ENCODE results near the gene TSPAN9. TPM values are rescaled to one million over a fixed set of nuclear protein-coding genes. Genes with fewer than 3 reads are reported as not detected.

The TSPAN9 gene
- total and polyA plus RNA-seq, 2 experiments from 2014 or later: 6.0 to 31.5 TPM

- Histone ChIP-seq H3K4me1 (ENCODE audit: insufficient read depth) (peaks cover 14% of the 10 kb centered on the region; the same call in 1 of the 2 replicates), H4K20me1 (replicated peaks; ENCODE audit: insufficient read depth) (no peaks in the 10 kb centered on the region), H3K27ac (ENCODE audit: low read depth) (no peak overlapping the region), H2AFZ (no peak overlapping the region), H3K4me2 (no peak overlapping the region), H3K27me3 (ENCODE audit: insufficient read depth) (no peaks in the 10 kb centered on the region), H3K9me2 (ENCODE audit: insufficient read depth) (no peaks in the 10 kb centered on the region), H3K4me3 (no peak overlapping the region), H3K36me3 (ENCODE audit: insufficient read depth) (no peaks in the 10 kb centered on the region), H3K79me2 (replicated peaks; ENCODE audit: insufficient read depth) (no peaks in the 10 kb centered on the region), H3F3A (replicated peaks; ENCODE audit: low read depth) (no peaks in the 10 kb centered on the region)
- no peak overlapping the region for H3K4me3 Mint-ChIP-seq
- H3K27ac Mint-ChIP-seq: no peak overlapping the region
- ATAC-seq: no peak
- H3K4me1 Mint-ChIP-seq: peaks cover 25% of the 10 kb centered on the region
- H3K27me3 Mint-ChIP-seq (ENCODE audit: insufficient read depth, low read depth, poor library complexity): peaks cover 13% of the 10 kb centered on the region
- H3K9me3 Mint-ChIP-seq: no peaks in the 10 kb centered on the region
- no peaks in the 10 kb centered on the region for H3K36me3 Mint-ChIP-seq (ENCODE audit: low read depth)
- no peak for DNase-seq (ENCODE audit: low spot score)
- TF ChIP-seq EZH2phosphoT487 (IDR thresholded peaks at IDR 0.05; ENCODE audit: unreplicated experiment) (no peak), POLR2AphosphoS5 (IDR thresholded peaks at IDR 0.05; ENCODE audit: low read depth) (no peak), CTCF (conservative IDR thresholded peaks at IDR 0.05; ENCODE audit: low read depth in 2 of 2) (no peak)
Measured at GRCh38 chr12:3285570-3285969, 208.4 kb downstream of the TSPAN9 start.

DNA sequence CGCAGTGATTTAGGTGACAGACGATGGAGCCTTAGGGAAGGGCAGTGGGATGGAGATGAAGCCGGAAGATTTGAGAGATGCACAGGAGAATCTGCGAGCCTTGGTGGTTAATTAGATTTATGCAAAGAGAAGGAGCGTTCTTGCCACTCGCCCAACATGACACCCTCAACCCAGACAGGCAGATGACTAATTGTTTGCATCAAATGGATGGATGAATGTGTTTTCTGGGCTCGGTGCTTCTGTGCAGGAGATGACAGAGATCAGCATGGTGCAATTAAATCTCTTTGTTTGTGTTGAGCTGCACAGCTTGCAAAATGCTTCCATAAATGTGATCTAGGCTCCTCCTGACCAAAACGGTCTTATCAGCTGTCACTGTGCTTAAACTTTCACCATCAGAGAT, 211.5 kb downstream of the TSPAN9 start:
- Histone ChIP-seq H3K27me3 (ENCODE audit: insufficient read depth) (no peaks in the 10 kb centered on the region), H3K4me2 (no peak overlapping the region), H3K4me1 (ENCODE audit: insufficient read depth) (peaks cover 4% of the 10 kb centered on the region; the same call in 1 of the 2 replicates), H3K27ac (ENCODE audit: low read depth) (no peak overlapping the region), H4K20me1 (replicated peaks; ENCODE audit: insufficient read depth) (no peaks in the 10 kb centered on the region), H3K9me2 (ENCODE audit: insufficient read depth) (no peaks in the 10 kb centered on the region), H3F3A (replicated peaks; ENCODE audit: low read depth) (no peaks in the 10 kb centered on the region), H3K4me3 (no peak overlapping the region), H3K36me3 (ENCODE audit: insufficient read depth) (no peaks in the 10 kb centered on the region), H2AFZ (no peak overlapping the region), H3K79me2 (replicated peaks; ENCODE audit: insufficient read depth) (no peaks in the 10 kb centered on the region)
- Mint-ChIP-seq H3K36me3 (ENCODE audit: low read depth) (no peaks in the 10 kb centered on the region), H3K4me1 (peaks cover 14% of the 10 kb centered on the region), H3K27ac (no peak overlapping the region), H3K27me3 (ENCODE audit: insufficient read depth, low read depth, poor library complexity) (peaks cover 13% of the 10 kb centered on the region), H3K9me3 (no peaks in the 10 kb centered on the region), H3K4me3 (no peak overlapping the region)
- ATAC-seq: no peak
- no peak for DNase-seq (ENCODE audit: low spot score)
- no peak for TF ChIP-seq CREB1 (CRISPR knock-in tag; IDR thresholded peaks at IDR 0.05; ENCODE audit: low read depth)
- no peak for TF ChIP-seq EZH2 (IDR thresholded peaks at IDR 0.05; ENCODE audit: low read depth, unreplicated experiment)
- no peak for TF ChIP-seq STAT1 (IDR thresholded peaks at IDR 0.05; ENCODE audit: unreplicated experiment)
- TF ChIP-seq, protein P1, sequence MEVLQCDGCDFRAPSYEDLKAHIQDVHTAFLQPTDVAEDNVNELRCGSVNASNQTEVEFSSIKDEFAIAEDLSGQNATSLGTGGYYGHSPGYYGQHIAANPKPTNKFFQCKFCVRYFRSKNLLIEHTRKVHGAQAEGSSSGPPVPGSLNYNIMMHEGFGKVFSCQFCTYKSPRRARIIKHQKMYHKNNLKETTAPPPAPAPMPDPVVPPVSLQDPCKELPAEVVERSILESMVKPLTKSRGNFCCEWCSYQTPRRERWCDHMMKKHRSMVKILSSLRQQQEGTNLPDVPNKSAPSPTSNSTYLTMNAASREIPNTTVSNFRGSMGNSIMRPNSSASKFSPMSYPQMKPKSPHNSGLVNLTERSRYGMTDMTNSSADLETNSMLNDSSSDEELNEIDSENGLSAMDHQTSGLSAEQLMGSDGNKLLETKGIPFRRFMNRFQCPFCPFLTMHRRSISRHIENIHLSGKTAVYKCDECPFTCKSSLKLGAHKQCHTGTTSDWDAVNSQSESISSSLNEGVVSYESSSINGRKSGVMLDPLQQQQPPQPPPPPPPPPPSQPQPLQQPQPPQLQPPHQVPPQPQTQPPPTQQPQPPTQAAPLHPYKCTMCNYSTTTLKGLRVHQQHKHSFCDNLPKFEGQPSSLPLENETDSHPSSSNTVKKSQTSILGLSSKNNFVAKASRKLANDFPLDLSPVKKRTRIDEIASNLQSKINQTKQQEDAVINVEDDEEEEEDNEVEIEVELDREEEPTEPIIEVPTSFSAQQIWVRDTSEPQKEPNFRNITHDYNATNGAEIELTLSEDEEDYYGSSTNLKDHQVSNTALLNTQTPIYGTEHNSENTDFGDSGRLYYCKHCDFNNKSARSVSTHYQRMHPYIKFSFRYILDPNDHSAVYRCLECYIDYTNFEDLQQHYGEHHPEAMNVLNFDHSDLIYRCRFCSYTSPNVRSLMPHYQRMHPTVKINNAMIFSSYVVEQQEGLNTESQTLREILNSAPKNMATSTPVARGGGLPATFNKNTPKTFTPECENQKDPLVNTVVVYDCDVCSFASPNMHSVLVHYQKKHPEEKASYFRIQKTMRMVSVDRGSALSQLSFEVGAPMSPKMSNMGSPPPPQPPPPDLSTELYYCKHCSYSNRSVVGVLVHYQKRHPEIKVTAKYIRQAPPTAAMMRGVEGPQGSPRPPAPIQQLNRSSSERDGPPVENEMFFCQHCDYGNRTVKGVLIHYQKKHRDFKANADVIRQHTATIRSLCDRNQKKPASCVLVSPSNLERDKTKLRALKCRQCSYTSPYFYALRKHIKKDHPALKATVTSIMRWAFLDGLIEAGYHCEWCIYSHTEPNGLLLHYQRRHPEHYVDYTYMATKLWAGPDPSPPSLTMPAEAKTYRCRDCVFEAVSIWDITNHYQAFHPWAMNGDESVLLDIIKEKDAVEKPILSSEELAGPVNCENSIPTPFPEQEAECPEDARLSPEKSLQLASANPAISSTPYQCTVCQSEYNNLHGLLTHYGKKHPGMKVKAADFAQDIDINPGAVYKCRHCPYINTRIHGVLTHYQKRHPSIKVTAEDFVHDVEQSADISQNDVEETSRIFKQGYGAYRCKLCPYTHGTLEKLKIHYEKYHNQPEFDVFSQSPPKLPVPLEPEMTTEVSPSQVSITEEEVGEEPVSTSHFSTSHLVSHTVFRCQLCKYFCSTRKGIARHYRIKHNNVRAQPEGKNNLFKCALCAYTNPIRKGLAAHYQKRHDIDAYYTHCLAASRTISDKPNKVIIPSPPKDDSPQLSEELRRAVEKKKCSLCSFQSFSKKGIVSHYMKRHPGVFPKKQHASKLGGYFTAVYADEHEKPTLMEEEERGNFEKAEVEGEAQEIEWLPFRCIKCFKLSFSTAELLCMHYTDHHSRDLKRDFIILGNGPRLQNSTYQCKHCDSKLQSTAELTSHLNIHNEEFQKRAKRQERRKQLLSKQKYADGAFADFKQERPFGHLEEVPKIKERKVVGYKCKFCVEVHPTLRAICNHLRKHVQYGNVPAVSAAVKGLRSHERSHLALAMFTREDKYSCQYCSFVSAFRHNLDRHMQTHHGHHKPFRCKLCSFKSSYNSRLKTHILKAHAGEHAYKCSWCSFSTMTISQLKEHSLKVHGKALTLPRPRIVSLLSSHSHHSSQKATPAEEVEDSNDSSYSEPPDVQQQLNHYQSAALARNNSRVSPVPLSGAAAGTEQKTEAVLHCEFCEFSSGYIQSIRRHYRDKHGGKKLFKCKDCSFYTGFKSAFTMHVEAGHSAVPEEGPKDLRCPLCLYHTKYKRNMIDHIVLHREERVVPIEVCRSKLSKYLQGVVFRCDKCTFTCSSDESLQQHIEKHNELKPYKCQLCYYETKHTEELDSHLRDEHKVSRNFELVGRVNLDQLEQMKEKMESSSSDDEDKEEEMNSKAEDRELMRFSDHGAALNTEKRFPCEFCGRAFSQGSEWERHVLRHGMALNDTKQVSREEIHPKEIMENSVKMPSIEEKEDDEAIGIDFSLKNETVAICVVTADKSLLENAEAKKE (CRISPR knock-in tag; IDR thresholded peaks at IDR 0.05): no peak
- no peak for TF ChIP-seq ETS1 (IDR thresholded peaks at IDR 0.05)
